GM19240 (cell line): ENCODE data around the gene GLI3.

Experiments
- DNase-seq: peaks from one replicate; pipeline ENCODE4 v3.0.0; 2011; ENCODE audit warnings: low spot score; ENCODE audit not compliant: insufficient read length

The GLI3 gene

GRCh38 chr7:42082144-42082543, 154.9 kb downstream of the GLI3 start:
- no peak for DNase-seq

GRCh38 chr7:42081671-42082070, 155.3 kb downstream of the GLI3 start:
- no peak for DNase-seq

GRCh38 chr7:42080841-42081586, 156.0 kb downstream of the GLI3 start:
- no peak for DNase-seq

- no peak for DNase-seq
Measured at GRCh38 chr7:42077271-42078135, 159.5 kb downstream of the GLI3 start.

- DNase-seq, result no peak
Measured at GRCh38 chr7:42076870-42077269, 160.1 kb downstream of the GLI3 start.

- DNase-seq, result no peak
Measured at GRCh38 chr7:42075418-42075817, 161.6 kb downstream of the GLI3 start.

GRCh38 chr7:42074076-42074475, 162.9 kb downstream of the GLI3 start:
- DNase-seq, result no peak

GRCh38 chr7:42071372-42072261, 165.4 kb downstream of the GLI3 start:
- no peak for DNase-seq

- no peak for DNase-seq
Measured at GRCh38 chr7:42070068-42070467, 166.9 kb downstream of the GLI3 start.

GRCh38 chr7:42069590-42069989, 167.4 kb downstream of the GLI3 start:
- DNase-seq, result no peak

- no peak for DNase-seq
Measured at GRCh38 chr7:42068554-42069280, 168.3 kb downstream of the GLI3 start.

- no peak for DNase-seq
Measured at GRCh38 chr7:42065942-42066341, 171.1 kb downstream of the GLI3 start.

GRCh38 chr7:42065015-42065414, 172.0 kb downstream of the GLI3 start:
- no peak for DNase-seq

GRCh38 chr7:42064534-42064933, 172.5 kb downstream of the GLI3 start:
- no peak for DNase-seq

GRCh38 chr7:42059275-42059674, 177.7 kb downstream of the GLI3 start:
- DNase-seq, result no peak

GRCh38 chr7:42057331-42057730, 179.7 kb downstream of the GLI3 start:
- no peak for DNase-seq

- DNase-seq, result no peak
Measured at GRCh38 chr7:42055171-42055570, 181.8 kb downstream of the GLI3 start.

- DNase-seq, result no peak
Measured at GRCh38 chr7:42053834-42054233, 183.2 kb downstream of the GLI3 start.

GRCh38 chr7:42049761-42050160, 187.2 kb downstream of the GLI3 start:
- DNase-seq, result no peak

- DNase-seq, result no peak
Measured at GRCh38 chr7:42046483-42046882, 190.5 kb downstream of the GLI3 start.

GRCh38 chr7:42045961-42046360, 191.0 kb downstream of the GLI3 start:
- no peak for DNase-seq
